GM18907 (cell line): ENCODE measurements around the gene HIBCH.
"Not testable (repeated sequence)": the region's sequence is repeated elsewhere in the genome, so short reads cannot be mapped to it uniquely, and the experiment has no call there.

ENCODE experiments used
- ATAC-seq: cut with Tn5 transposase; IDR thresholded peaks from one replicate; pipeline ENCODE4 v1.9.1; 2021; ENCODE audit warnings: mild to moderate bottlenecking, moderate library complexity; ENCODE audit not compliant: unreplicated experiment

The HIBCH gene

DNA sequence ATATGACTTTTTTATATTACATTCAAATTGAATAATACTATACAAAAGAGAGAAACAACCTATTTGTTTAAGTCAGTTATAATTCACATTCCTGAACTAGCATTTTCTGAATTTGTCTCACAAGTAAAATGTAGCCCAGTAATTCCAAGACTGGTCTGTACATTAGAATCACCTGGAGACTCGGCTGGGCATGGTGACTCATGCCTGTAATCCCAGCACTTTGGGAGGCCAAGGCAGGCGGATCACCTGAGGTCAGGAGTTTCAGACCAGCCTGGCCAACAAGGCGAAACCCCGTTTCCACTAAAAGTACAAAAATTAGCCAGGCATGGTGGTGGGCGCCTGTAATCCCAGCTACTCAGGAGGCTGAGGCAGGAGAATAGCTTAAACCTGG lies 7.0 kb downstream of the HIBCH start:
- ATAC-seq = not testable (repeated sequence)

DNA sequence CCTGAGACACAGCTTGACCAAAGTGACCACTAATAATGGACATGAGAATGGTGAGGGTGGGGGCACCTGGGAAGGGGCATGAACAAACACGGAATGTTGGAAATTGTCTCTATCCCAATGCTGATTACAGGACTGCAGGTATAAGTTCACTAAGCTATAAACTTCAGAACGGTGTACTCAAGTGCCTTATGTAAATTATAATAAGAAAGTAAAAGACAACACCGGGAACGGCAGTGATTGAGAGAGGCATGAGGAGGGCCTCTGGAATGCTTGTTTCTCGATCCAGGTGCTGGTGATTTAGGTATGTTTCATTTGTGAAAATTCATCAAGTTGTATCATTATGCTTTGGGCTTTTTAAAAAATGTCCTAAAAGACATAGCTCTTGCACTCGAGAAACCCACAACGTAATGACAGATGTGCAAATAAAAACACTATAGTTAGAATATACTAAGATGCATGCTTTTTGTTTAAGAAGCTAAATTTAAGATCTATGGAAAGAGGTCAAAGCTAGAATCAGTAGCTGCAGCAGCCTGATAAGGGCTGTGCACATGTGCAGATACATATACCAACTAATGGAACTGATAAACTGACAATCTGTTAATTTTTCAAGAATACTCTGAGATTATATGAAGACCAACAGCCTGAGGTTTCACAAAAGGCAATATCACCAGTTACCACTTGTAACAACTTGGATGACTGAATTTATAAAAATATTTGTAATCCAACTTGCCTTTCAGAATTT lies 7.6 kb downstream of the HIBCH start:
- ATAC-seq = no peak

DNA sequence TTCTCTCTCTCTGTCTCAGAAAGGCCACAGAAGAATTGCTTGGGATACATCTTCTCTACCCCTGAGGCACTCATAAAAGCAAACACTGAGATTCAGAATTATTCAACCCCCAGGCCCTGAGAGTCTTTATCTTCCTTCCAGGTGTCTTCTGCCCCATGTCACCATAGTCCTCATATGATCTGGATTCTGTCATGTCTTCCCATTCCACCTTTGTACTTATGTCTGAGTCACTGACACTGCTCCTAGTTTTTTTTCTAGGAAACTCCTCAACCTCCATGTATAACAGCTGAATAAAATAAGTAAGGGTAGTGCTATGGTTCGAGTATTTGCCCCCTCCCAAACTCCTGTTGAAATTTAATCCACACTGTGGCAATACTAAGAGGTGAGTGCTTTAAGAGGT lies 11.6 kb downstream of the HIBCH start:
- no peak for ATAC-seq

GRCh38 chr2:190304404-190304803 lies 15.2 kb downstream of the HIBCH start:
- ATAC-seq = no peak

GRCh38 chr2:190303647-190304046 lies 16.0 kb downstream of the HIBCH start:
- no peak for ATAC-seq

GRCh38 chr2:190302052-190302451 lies 17.6 kb downstream of the HIBCH start:
- no peak for ATAC-seq

GRCh38 chr2:190301032-190301431 lies 18.6 kb downstream of the HIBCH start:
- no peak for ATAC-seq

DNA sequence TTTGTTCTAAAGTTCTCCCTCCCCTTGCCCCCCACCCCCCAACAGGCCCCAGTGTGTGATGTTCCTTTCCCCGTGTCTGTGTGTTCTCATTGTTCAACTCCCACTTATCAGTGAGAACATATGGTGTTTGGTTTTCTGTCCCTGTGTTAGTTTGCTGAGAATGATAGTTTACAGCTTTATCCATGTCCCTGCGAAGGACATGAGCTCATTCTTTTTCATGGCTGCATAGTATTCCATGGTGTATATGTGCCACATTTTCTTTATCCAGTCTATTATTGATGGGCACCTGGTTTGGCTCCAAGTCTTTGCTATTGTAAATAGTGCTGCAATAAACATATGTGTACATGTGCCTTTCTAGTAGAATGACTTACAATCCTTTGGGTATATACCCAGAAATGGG lies 21.7 kb downstream of the HIBCH start:
- not testable (repeated sequence) for ATAC-seq

DNA sequence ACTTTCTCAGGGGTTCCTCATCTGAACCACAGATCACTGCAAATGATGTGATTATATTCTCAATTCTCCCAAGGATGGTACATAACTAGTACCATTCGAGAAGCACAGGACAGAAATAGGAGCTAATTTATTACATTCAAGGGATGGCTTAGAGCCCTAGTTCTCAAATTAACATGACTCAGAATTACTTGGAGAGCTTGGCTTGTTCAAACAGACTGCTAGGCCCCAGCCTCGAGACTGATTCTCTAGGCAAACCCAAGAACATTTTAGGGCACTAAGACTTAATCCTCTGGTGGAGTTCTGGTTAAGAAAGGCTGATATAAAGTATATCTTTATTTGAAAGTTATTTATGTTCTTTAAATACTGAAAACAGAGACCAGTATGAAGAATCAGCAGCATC lies 35.8 kb downstream of the HIBCH start:
- ATAC-seq = no peak

DNA sequence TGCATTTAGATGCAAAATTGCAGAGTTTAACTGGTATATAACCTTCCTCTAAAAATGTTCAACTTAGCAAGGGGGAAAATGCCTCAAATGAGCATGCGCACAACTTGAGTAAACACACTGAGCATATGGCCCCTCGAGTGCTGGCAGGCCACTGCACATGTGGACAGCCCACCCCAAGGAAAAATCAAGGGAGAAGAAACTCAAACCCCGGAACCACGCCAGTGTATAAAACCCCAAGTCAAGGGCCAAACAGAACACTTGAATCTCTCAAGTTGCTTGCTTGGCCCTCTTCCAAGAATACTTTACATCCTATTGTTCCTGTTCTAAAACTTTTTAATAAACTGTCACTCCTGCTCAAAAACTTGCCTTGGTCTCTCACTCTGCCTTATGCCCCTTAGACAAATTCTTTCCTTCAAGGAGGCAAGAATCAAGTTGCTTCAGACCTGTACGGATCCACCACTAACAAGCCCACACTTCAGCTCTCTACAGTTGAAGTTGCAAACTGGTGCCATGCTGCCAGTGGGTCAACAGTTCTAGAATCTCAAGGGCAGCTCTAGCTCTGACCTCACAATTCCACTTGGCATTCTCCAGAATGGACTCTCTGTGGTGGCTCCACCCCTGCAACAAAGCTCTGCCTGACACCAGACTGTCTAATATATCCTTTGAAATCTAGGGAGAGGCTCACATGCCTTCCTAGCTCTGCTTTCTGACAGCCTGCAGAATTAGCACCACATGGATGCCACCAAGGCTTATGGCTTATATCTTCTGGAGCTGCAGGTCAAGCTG lies 38.9 kb downstream of the HIBCH start:
- no peak for ATAC-seq

DNA sequence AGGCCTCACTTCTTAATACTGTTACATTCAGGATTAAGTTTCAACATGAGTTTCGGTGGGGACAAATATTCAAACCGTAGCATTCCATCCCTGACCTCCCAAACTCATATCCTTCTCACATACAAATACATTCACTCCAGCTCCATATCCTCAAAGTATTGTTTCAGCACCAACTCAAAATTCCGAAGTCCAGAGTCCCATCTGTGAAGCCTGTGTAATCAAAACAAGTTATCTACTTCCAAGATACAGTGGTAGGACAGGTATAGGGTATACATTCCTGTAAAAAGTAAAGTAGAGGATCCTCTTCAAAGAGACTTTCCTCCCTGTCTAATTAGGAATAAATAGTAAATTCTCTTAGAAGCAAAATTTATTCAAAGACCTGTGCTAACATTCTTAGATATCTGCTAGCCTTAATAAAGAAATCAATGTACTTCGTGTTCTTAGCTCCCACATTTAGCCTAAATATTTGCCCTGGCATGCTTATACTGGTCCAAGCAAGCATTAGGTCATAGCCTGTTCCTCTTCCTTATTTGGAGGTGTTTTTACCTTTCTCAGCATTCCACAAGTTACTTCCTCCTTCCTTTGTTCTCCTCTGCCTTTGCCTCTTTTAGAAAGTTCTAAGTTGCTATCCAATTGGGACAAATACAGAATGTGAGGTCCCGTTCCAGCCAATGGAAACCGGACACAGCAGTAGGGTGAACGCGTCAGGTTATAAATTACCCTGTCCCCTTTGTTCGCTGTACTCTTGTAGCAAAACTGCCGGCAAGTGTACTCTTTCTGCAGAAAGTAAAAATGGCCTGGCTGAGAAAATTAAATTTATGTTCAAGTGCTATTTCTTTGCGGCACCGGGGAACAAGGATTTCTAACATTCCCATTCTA lies 40.1 kb downstream of the HIBCH start:
- ATAC-seq = not testable (repeated sequence)

DNA sequence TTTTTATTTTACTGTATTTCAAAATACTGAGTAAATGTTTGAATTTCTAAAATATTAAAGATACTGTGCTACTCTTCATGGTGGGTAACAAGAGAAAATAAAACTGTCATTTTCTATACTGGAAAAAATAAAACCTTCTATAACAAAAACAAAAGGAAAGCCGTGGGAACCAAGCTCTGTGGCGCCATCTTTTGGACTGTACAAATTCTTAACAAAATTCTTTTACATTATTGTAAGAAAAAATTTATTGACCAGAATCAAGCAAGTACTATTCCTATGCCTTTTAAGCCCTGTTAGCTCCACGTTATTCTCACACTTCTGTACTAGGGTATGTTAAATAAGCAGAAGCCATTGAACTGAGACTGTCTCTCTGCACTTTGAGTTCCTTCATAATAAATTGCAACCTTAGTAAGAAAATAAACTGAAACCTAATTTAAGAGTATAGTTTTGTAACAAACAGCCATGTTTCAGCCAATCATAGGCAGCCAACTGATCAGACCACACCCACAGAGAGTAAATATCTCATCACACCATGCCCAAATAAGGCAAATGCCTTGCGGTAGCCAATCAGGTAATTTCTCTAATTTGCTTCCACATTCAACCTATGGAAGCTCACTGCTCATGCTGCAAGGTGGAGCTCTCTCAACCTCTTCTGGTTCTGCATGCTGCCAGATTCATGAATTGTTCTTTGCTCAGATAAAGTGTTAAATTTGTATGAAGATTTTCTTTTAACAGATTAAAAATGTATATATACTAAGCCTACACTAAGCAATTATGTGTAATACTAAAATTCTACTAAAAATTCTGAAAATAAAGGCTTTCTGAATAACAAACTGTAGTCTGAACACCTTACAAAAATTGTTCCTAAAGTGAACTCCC lies 42.2 kb downstream of the HIBCH start:
- no peak for ATAC-seq

DNA sequence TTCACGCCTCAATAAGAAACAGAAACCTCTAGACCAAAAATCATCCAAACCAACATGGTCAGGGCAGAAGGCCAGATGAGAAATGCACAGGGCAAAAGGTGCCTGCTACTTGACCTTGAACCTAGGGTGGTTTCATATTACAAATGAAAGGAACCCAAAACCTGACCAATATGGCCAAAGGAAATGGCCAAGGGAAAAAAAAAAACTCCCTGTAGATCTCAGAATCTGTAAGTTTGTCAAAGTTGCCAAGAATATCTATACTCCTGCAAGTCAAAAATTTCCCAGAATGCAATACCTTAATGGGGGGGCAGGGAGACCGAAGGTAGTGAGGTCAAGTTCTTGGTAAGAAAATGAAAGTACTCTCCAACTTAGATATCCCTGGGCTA lies 47.2 kb downstream of the HIBCH start:
- no peak for ATAC-seq

GRCh38 chr2:190271783-190272456 lies 47.7 kb downstream of the HIBCH start:
- ATAC-seq = no peak

DNA sequence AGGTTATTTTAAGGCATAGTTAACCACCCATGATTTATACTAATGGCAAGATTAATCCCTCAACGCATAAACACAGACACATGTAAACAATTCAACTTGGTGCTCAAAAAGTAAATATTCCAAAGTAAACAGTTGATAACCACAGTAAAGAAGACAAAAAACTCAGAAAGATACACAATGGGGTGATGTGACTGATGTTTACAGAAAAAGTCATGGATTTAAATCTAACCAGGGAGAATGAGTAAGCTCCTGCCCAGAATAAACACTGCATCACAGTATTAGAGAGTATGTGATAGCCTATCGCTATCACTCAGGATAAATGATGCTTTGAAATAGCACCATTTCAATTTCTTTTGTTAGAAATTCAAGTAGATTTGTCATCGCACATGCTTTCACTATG lies 49.3 kb downstream of the HIBCH start:
- no peak for ATAC-seq

DNA sequence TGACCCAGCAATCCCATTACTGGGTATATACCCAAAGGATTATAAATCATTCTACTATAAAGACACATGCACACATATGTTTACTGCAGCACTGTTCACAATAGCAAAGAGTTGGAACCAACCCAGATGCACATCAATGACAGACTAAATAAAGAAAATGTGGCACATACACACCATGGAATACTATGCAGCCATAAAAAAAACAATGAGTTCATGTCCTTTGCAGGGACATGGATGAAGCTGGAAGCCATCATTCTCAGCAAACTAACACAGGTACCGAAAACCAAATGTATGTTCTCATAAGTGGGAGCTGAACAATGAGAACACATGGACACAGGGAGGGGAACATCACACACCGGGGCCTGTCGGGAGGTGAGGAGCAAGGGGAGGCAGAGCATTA lies 49.9 kb downstream of the HIBCH start:
- ATAC-seq = not testable (repeated sequence)

DNA sequence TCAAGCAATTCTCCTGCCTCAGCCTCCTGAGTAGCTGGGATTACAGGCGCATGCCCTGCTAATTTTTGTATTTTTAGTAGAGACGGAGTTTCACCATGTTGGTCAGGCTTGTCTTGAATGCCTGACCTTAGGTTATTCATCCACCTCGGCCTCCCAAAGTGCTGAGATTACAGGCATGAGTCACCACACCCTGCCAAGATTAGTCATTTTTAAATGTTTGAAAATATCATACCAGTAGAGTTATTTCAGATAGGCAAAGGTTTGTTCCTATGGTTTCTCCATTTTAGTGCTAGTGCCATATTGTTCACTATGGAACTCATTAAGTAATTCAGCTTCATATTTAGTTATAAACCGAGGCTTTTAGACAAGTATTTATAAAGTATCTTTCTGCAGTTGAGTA lies 52.3 kb downstream of the HIBCH start:
- ATAC-seq = no peak

GRCh38 chr2:190266314-190266713 lies 53.3 kb downstream of the HIBCH start:
- ATAC-seq = no peak

DNA sequence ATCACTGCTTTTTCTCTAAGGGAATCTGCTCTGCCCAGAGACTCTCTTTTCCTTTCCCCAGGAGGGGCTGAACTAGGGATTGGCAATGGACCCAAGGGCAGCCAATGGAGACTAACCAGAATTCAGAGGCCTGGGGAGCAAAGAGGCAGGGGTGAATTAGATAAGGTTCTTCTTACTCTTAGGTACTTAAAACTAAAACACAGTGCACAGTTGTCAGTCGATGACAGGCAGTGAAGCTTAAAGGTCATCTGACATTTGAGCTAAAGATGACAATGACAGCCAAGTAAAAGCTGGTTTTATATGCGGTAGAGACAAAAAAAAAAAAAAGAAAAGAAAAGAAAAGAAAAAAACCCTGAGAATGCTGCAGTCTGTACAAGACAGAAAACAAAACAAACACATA lies 57.8 kb downstream of the HIBCH start:
- no peak for ATAC-seq

- no peak for ATAC-seq
These were observed 63.5 kb downstream of the HIBCH start for GRCh38 chr2:190256087-190256486.
